Astrocyte of the hippocampus (primary cell): ENCODE measurements around the gene CDH20.

Experiments
- DNase-seq: peaks from one replicate; pipeline ENCODE4 v3.0.0; 2011; ENCODE audit warnings: low read depth, low spot score

Gene CDH20

GRCh38 chr18:61426492-61427053 lies 93.3 kb downstream of the CDH20 start:
- DNase-seq = no peak

- DNase-seq = no peak
Observed at GRCh38 chr18:61428266-61428665, 95.0 kb downstream of the CDH20 start.

GRCh38 chr18:61432590-61432989 lies 99.4 kb downstream of the CDH20 start:
- no peak for DNase-seq

GRCh38 chr18:61435064-61435652 lies 101.9 kb downstream of the CDH20 start:
- peak; percentile 5 for DNase-seq

GRCh38 chr18:61443081-61443725 lies 110.0 kb downstream of the CDH20 start:
- peak; percentile 5 for DNase-seq

- DNase-seq = no peak
Observed at GRCh38 chr18:61448316-61448715, 115.1 kb downstream of the CDH20 start.

GRCh38 chr18:61459896-61460648 lies 126.8 kb downstream of the CDH20 start:
- DNase-seq = no peak

GRCh38 chr18:61464551-61465142 lies 131.4 kb downstream of the CDH20 start:
- DNase-seq = peak; percentile 19

- DNase-seq = no peak
Observed at GRCh38 chr18:61466736-61467135, 133.5 kb downstream of the CDH20 start.

- peak; percentile 20 for DNase-seq
Observed at GRCh38 chr18:61470031-61470674, 136.9 kb downstream of the CDH20 start.

GRCh38 chr18:61471541-61471940 lies 138.3 kb downstream of the CDH20 start:
- DNase-seq = no peak

- DNase-seq = peak; percentile 24
Observed at GRCh38 chr18:61471942-61472341, 138.7 kb downstream of the CDH20 start.

- no peak for DNase-seq
Observed at GRCh38 chr18:61474341-61474740, 141.1 kb downstream of the CDH20 start.

- no peak for DNase-seq
Observed at GRCh38 chr18:61474918-61475317, 141.7 kb downstream of the CDH20 start.

- peak; percentile 29 for DNase-seq
Observed at GRCh38 chr18:61475931-61476330, 142.7 kb downstream of the CDH20 start.

GRCh38 chr18:61489334-61489733 lies 156.1 kb downstream of the CDH20 start:
- DNase-seq = no peak

GRCh38 chr18:61496374-61496773 lies 163.1 kb downstream of the CDH20 start:
- no peak for DNase-seq

GRCh38 chr18:61497422-61497821 lies 164.2 kb downstream of the CDH20 start:
- no peak for DNase-seq

- peak; percentile 80 for DNase-seq
Observed at GRCh38 chr18:61502472-61502871, 169.2 kb downstream of the CDH20 start.

GRCh38 chr18:61503688-61504087 lies 170.5 kb downstream of the CDH20 start:
- DNase-seq = peak; percentile 10

- peak; percentile 66 for DNase-seq
Observed at GRCh38 chr18:61528961-61529360, 195.7 kb downstream of the CDH20 start.

GRCh38 chr18:61530681-61531080 lies 197.5 kb downstream of the CDH20 start:
- DNase-seq = no peak
